Measurements from ENCODE around the gene NFAT5. TPM values are rescaled to one million over a fixed set of nuclear protein-coding genes. Genes with fewer than 3 reads are reported as not detected.
"Not testable (repeated sequence)": the region's sequence is repeated elsewhere in the genome, so short reads cannot be mapped to it uniquely, and the experiment has no call there.

NFAT5 gene
- total RNA-seq, 2 donors from 2014 or later, result 41.4 to 52.7 TPM

- Histone ChIP-seq H3K27me3 (replicated peaks; ENCODE audit: insufficient read depth) (no peaks in the 10 kb centered on the region), H3K36me3 (no peaks in the 10 kb centered on the region), H3K4me1 (replicated peaks) (no peaks in the 10 kb centered on the region), H3K9me3 (no peaks in the 10 kb centered on the region), H3K4me3 (no peak overlapping the region), H3K27ac (no peak overlapping the region)
- intact Hi-C loops (cut with DNase I), result no loop called here
- DNase-seq (ENCODE audit: low spot score), result no peak
- 72% methylated on average over 2 of the region's 2 CpGs for WGBS
- TF ChIP-seq, protein P1, sequence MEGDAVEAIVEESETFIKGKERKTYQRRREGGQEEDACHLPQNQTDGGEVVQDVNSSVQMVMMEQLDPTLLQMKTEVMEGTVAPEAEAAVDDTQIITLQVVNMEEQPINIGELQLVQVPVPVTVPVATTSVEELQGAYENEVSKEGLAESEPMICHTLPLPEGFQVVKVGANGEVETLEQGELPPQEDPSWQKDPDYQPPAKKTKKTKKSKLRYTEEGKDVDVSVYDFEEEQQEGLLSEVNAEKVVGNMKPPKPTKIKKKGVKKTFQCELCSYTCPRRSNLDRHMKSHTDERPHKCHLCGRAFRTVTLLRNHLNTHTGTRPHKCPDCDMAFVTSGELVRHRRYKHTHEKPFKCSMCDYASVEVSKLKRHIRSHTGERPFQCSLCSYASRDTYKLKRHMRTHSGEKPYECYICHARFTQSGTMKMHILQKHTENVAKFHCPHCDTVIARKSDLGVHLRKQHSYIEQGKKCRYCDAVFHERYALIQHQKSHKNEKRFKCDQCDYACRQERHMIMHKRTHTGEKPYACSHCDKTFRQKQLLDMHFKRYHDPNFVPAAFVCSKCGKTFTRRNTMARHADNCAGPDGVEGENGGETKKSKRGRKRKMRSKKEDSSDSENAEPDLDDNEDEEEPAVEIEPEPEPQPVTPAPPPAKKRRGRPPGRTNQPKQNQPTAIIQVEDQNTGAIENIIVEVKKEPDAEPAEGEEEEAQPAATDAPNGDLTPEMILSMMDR (IDR thresholded peaks at IDR 0.05), result no peak
- TF ChIP-seq POLR2AphosphoS5 (IDR thresholded peaks at IDR 0.05) (no peak), POLR2A (IDR thresholded peaks at IDR 0.05) (no peak)
Measured at GRCh38 chr16:69537706-69538080, 28.1 kb upstream of the NFAT5 start.

DNA sequence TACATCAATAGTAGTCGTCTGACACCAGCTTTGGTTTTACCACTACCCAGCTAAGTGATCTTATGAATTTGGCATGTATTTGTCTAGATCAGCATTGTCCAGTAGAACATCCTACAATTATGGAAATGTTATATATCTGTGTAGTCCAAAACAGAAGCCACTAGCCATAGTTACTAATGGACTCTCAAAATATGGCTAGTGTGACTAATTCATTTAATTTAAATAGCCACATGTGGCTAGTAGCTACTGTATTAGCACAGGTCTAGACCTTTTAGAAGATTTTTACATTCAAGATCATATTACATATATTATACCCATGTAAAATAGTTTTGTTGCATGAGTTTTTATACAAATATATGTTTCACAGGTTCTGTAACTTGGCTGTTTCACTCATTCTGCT, 27.0 kb upstream of the NFAT5 start:
- no peak for DNase-seq (ENCODE audit: low spot score)
- WGBS, result 83% methylated on average over 1 of the region's 1 CpG
- H3K27me3 ChIP-seq (replicated peaks; ENCODE audit: insufficient read depth), result no peaks in the 10 kb centered on the region
- no peaks in the 10 kb centered on the region for H3K4me1 ChIP-seq (replicated peaks)
- H3K4me3 ChIP-seq, result no peak overlapping the region
- intact Hi-C loops (cut with DNase I), result no loop called here
- H3K27ac ChIP-seq, result no peak overlapping the region
- no peak for TF ChIP-seq POLR2A (IDR thresholded peaks at IDR 0.05)
- TF ChIP-seq, protein P1 (IDR thresholded peaks at IDR 0.05), result no peak
- TF ChIP-seq POLR2AphosphoS5 (IDR thresholded peaks at IDR 0.05), result no peak
- H3K36me3 ChIP-seq, result no peaks in the 10 kb centered on the region
- H3K9me3 ChIP-seq, result no peaks in the 10 kb centered on the region

DNA sequence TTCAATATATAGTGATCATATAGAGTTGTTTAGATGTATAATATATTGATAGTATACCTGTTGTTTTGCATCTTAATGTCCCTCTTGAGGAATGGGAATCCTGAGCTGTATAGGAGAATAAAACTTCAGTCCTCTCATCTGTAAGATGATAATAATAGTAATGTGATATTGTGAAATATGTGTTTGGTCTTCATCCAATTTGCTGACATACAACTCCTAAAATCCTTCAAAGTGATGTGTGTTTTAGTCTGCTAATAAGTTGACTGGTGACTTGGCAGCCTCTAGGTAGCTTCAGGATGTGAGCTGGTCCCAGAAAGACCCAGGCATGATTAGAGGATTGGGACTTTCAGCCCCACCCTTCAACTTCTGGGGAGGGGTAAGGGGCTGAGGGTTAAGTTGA, 22.8 kb upstream of the NFAT5 start:
- Histone ChIP-seq H3K9me3 (no peaks in the 10 kb centered on the region), H3K36me3 (no peaks in the 10 kb centered on the region), H3K27me3 (replicated peaks; ENCODE audit: insufficient read depth) (no peaks in the 10 kb centered on the region), H3K4me3 (no peak overlapping the region), H3K27ac (no peak overlapping the region), H3K4me1 (replicated peaks) (no peaks in the 10 kb centered on the region)
- intact Hi-C loops (cut with DNase I), result no loop called here
- TF ChIP-seq, protein P1 (IDR thresholded peaks at IDR 0.05), result no peak
- no peak for TF ChIP-seq POLR2AphosphoS5 (IDR thresholded peaks at IDR 0.05)
- no peak for TF ChIP-seq POLR2A (IDR thresholded peaks at IDR 0.05)
- DNase-seq (ENCODE audit: low spot score), result no peak

DNA sequence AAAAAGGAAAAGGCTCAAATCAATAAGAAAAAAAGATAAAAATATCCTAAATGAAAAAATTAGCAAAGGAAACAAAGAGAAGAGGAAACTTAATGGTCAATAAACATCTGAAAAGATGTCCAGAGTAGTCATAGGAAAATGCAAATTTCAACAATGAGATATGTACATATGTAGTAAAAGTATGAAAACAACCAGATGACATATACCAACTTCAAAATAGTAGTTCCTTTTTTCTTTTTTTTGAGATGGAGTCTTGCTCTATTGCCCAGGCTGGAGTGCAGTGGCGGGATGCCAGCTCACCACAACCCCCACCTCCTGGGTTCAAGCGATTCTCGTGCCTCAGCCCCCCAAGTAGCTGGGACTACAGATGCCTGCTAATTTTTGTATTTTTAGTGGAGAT, 21.7 kb upstream of the NFAT5 start:
- Histone ChIP-seq H3K4me3 (no peak overlapping the region), H3K27me3 (replicated peaks; ENCODE audit: insufficient read depth) (no peaks in the 10 kb centered on the region), H3K27ac (no peak overlapping the region), H3K9me3 (no peaks in the 10 kb centered on the region), H3K36me3 (no peaks in the 10 kb centered on the region), H3K4me1 (replicated peaks) (no peaks in the 10 kb centered on the region)
- TF ChIP-seq POLR2A (IDR thresholded peaks at IDR 0.05), result no peak
- TF ChIP-seq POLR2AphosphoS5 (IDR thresholded peaks at IDR 0.05), result no peak
- TF ChIP-seq, protein P1 (IDR thresholded peaks at IDR 0.05), result no peak
- 92% methylated on average over 3 of the region's 3 CpGs for WGBS
- intact Hi-C loops (cut with DNase I), result no loop called here
- no peak for DNase-seq (ENCODE audit: low spot score)

DNA sequence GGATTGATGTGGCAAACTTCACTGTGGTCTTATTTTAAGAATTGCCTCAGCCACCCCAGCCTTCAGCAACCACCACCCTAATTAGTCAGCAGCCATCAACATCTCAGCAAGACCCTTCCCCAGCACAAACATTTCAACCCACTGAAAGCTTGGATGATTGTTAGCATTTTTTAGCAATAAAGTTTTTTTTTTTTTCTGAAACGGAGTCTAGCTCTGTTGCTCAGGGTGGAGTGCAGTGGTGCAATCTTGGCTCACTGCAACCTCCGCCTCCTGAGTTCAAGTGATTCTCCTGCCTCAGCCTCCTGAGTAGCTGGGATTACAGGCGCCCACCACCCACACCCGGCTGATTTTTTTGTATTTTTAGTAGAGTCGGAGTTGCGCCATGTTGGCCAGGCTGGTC, 19.1 kb upstream of the NFAT5 start:
- H3K27ac ChIP-seq; DNase-seq (ENCODE audit: low spot score); H3K27me3 ChIP-seq (replicated peaks; ENCODE audit: insufficient read depth); H3K4me3 ChIP-seq; intact Hi-C loops (cut with DNase I); H3K4me1 ChIP-seq (replicated peaks); H3K9me3 ChIP-seq; H3K36me3 ChIP-seq: not testable (repeated sequence)
- WGBS, result 97% methylated on average over 6 of the region's 6 CpGs

All from prostate gland (tissue), 2 donors.